ENCODE data around the gene CTXND1.

Gene CTXND1

DNA sequence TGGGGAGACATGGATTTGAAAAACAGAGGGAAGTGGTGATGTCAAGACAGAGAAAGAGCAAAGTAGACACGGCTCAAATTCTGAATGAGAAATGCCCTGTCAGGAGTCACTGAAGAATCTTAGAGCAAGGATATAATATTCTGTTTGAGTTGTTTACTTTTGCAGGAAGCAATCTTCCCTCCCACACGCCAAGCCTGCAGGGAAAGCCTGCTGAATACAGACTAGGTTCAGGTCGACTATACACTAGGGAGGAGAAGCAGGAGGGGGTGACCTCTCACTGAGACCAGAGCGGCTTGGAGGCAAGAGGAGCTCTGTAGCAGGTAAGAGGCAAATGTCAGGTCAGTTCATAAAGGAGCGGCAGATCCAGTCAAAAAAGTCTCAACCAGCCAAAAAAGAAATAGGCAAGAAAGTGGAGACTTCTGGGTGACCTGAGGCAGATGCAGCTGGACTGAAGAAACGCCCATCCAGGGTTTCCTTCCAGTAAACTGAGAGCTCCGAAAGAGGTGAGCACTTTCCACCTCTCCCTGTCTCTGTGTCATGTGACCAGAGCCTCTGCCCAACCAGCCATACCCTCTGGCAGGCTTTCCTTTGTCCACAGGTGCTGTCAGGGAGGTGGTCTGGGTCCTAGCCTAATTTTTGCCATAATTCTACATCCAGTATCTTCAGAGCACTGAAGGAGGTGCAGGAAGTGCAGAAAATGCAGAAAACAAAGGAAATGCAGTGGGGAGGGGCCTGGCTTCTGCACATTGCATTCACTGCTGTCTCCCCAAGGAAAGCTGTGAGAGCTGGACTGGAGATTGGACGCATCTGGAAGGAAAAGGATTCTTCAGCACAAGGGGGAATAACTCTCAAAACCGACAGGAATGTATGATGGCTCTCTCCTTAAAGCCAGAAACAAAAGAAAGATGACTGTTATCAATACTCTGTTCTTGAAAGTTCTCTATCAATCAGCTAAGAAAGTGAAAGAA is 37.8 kb upstream of the CTXND1 start:
- Histone ChIP-seq H3K27me3 (replicated peaks; ENCODE audit: insufficient read depth, low read length) (no peaks in the 10 kb centered on the region), H3F3A (ENCODE audit: insufficient read depth, low read length) (no peaks in the 10 kb centered on the region), H3K4me2 (ENCODE audit: low read depth, low read length) (peak overlapping the region; percentile 44), H3K9me2 (replicated peaks; ENCODE audit: insufficient read depth, low read length) (no peaks in the 10 kb centered on the region), H3K36me3 (replicated peaks; ENCODE audit: insufficient read depth, low read length) (no peaks in the 10 kb centered on the region), H3K27ac (ENCODE audit: low read length) (no peak overlapping the region), H3K9ac (ENCODE audit: low read length) (no peak overlapping the region), H4K20me1 (ENCODE audit: insufficient read depth, low read length) (no peaks in the 10 kb centered on the region), H3K4me3 (ENCODE audit: low read length) (peak overlapping the region; percentile 32; the same call in 1 of the 2 replicates), H3K9me3 (replicated peaks; ENCODE audit: insufficient read depth, low read length) (no peaks in the 10 kb centered on the region), H2AFZ (ENCODE audit: low read length) (peak overlapping the region; percentile 47), H3K79me2 (ENCODE audit: low read length) (no peaks in the 10 kb centered on the region), H3K4me1 (ENCODE audit: low read length) (no peaks in the 10 kb centered on the region)
- DNase-seq, result no peak
- TF ChIP-seq EZH2 (optimal IDR thresholded peaks at IDR 0.05; ENCODE audit: low read depth, low read length), result no peak

DNA sequence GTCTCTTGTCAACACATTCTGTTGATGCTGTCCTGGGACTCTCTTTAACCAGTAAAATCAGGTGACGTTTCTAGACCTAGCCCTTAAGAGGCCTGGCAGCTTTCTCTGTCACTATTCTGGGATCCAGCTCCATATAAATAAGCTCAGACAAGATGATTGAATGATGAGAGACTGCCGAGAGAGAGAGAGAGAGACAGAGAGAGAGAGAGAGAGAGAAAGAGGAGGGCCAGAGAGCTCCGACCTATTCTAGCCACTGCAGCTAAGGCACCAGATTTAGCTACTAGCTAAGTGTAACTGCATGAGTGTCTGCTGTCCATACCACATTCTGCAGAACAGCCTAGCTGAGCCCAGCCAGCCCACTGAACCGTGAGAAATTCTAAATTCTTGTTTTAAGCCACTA is 36.1 kb upstream of the CTXND1 start:
- no peak overlapping the region for H3K4me3 ChIP-seq (ENCODE audit: low read length)
- H3K27ac ChIP-seq (ENCODE audit: low read length), result no peak overlapping the region
- H3K9me2 ChIP-seq (replicated peaks; ENCODE audit: insufficient read depth, low read length), result no peaks in the 10 kb centered on the region
- H3K79me2 ChIP-seq (ENCODE audit: low read length), result no peaks in the 10 kb centered on the region
- H3K27me3 ChIP-seq (replicated peaks; ENCODE audit: insufficient read depth, low read length), result no peaks in the 10 kb centered on the region
- no peaks in the 10 kb centered on the region for H4K20me1 ChIP-seq (ENCODE audit: insufficient read depth, low read length)
- no peak overlapping the region for H3K9ac ChIP-seq (ENCODE audit: low read length)
- H3F3A ChIP-seq (ENCODE audit: insufficient read depth, low read length), result no peaks in the 10 kb centered on the region
- no peak overlapping the region for H2AFZ ChIP-seq (ENCODE audit: low read length)
- no peak overlapping the region for H3K4me2 ChIP-seq (ENCODE audit: low read depth, low read length)
- no peaks in the 10 kb centered on the region for H3K36me3 ChIP-seq (replicated peaks; ENCODE audit: insufficient read depth, low read length)
- no peaks in the 10 kb centered on the region for H3K9me3 ChIP-seq (replicated peaks; ENCODE audit: insufficient read depth, low read length)
- no peak for DNase-seq
- no peak for TF ChIP-seq EZH2phosphoT487 (IDR thresholded peaks at IDR 0.05; ENCODE audit: low read length)
- TF ChIP-seq, protein P1, sequence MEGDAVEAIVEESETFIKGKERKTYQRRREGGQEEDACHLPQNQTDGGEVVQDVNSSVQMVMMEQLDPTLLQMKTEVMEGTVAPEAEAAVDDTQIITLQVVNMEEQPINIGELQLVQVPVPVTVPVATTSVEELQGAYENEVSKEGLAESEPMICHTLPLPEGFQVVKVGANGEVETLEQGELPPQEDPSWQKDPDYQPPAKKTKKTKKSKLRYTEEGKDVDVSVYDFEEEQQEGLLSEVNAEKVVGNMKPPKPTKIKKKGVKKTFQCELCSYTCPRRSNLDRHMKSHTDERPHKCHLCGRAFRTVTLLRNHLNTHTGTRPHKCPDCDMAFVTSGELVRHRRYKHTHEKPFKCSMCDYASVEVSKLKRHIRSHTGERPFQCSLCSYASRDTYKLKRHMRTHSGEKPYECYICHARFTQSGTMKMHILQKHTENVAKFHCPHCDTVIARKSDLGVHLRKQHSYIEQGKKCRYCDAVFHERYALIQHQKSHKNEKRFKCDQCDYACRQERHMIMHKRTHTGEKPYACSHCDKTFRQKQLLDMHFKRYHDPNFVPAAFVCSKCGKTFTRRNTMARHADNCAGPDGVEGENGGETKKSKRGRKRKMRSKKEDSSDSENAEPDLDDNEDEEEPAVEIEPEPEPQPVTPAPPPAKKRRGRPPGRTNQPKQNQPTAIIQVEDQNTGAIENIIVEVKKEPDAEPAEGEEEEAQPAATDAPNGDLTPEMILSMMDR (IDR thresholded peaks at IDR 0.05; ENCODE audit: low read length), result no peak
- no peak for TF ChIP-seq EZH2 (optimal IDR thresholded peaks at IDR 0.05; ENCODE audit: low read depth, low read length)
- H3K4me1 ChIP-seq (ENCODE audit: low read length), result no peaks in the 10 kb centered on the region

DNA sequence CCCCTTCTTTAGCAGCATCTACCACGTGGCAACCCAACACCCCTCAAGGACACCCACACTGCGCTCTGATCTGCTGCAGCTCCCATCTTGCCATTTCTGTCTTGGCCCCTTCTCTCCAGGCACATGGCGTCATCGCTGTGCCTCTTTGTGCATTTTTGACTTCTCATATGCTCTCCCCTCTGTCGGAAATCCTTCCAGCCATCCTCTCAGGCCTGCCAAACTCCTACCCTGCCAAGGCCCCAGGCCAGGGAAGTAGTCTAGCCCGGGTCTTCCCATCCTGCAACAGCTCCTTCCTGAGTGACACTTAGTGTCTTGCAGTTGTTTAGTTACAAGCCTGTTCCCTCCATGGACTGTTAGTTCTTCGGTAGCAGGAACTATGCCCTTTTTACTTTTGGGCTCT is 34.0 kb upstream of the CTXND1 start:
- no peaks in the 10 kb centered on the region for H4K20me1 ChIP-seq (ENCODE audit: insufficient read depth, low read length)
- TF ChIP-seq EZH2 (optimal IDR thresholded peaks at IDR 0.05; ENCODE audit: low read depth, low read length) (no peak), EZH2phosphoT487 (IDR thresholded peaks at IDR 0.05; ENCODE audit: low read length) (no peak)
- TF ChIP-seq, protein P1 (IDR thresholded peaks at IDR 0.05; ENCODE audit: low read length), result no peak
- H3K9me2 ChIP-seq (replicated peaks; ENCODE audit: insufficient read depth, low read length), result no peaks in the 10 kb centered on the region
- H3K4me3 ChIP-seq (ENCODE audit: low read length), result no peak overlapping the region
- H3K9ac ChIP-seq (ENCODE audit: low read length), result no peak overlapping the region
- no peaks in the 10 kb centered on the region for H3K79me2 ChIP-seq (ENCODE audit: low read length)
- H3K27me3 ChIP-seq (replicated peaks; ENCODE audit: insufficient read depth, low read length), result no peaks in the 10 kb centered on the region
- H3K4me1 ChIP-seq (ENCODE audit: low read length), result no peaks in the 10 kb centered on the region
- no peak overlapping the region for H3K27ac ChIP-seq (ENCODE audit: low read length)
- no peak overlapping the region for H2AFZ ChIP-seq (ENCODE audit: low read length)
- no peaks in the 10 kb centered on the region for H3K36me3 ChIP-seq (replicated peaks; ENCODE audit: insufficient read depth, low read length)
- no peak for DNase-seq
- H3F3A ChIP-seq (ENCODE audit: insufficient read depth, low read length), result no peaks in the 10 kb centered on the region
- no peak overlapping the region for H3K4me2 ChIP-seq (ENCODE audit: low read depth, low read length)
- H3K9me3 ChIP-seq (replicated peaks; ENCODE audit: insufficient read depth, low read length), result no peaks in the 10 kb centered on the region

GRCh38 chr15:80285379-80285778 is 33.4 kb upstream of the CTXND1 start:
- no peaks in the 10 kb centered on the region for H3K79me2 ChIP-seq (ENCODE audit: low read length)

More at GRCh38 chr15:80285379-80285778, 33.4 kb upstream of the CTXND1 start:
- Histone ChIP-seq H4K20me1 (ENCODE audit: insufficient read depth, low read length) (no peaks in the 10 kb centered on the region), H3K9me3 (replicated peaks; ENCODE audit: insufficient read depth, low read length) (no peaks in the 10 kb centered on the region), H3K36me3 (replicated peaks; ENCODE audit: insufficient read depth, low read length) (no peaks in the 10 kb centered on the region), H2AFZ (ENCODE audit: low read length) (no peak overlapping the region), H3K27me3 (replicated peaks; ENCODE audit: insufficient read depth, low read length) (no peaks in the 10 kb centered on the region), H3K4me3 (ENCODE audit: low read length) (no peak overlapping the region), H3K9ac (ENCODE audit: low read length) (no peak overlapping the region), H3K4me2 (ENCODE audit: low read depth, low read length) (no peak overlapping the region), H3K9me2 (replicated peaks; ENCODE audit: insufficient read depth, low read length) (no peaks in the 10 kb centered on the region), H3K4me1 (ENCODE audit: low read length) (no peaks in the 10 kb centered on the region), H3F3A (ENCODE audit: insufficient read depth, low read length) (no peaks in the 10 kb centered on the region), H3K27ac (ENCODE audit: low read length) (no peak overlapping the region)
- TF ChIP-seq EZH2 (optimal IDR thresholded peaks at IDR 0.05; ENCODE audit: low read depth, low read length) (no peak), EZH2phosphoT487 (IDR thresholded peaks at IDR 0.05; ENCODE audit: low read length) (no peak)
- TF ChIP-seq, protein P1 (IDR thresholded peaks at IDR 0.05; ENCODE audit: low read length), result no peak
- DNase-seq, result no peak
